ENCODE results near the gene F2RL1.

GRCh38 chr5:76776391-76776790 lies 42.4 kb upstream of the F2RL1 start:
- no peak for TF ChIP-seq CTCF (IDR thresholded peaks at IDR 0.05)
- no peak for TF ChIP-seq EZH2 (IDR thresholded peaks at IDR 0.05; ENCODE audit: borderline replicate concordance, insufficient read depth, low read depth, low read length, poor library complexity, severe bottlenecking)
